HG03175 (cell line): Measurements from ENCODE around the gene S1PR5.

Experiments used
- ATAC-seq: cut with Tn5 transposase; IDR thresholded peaks from one replicate; pipeline ENCODE4 v1.9.1; 2021; ENCODE audit warnings: mild to moderate bottlenecking, moderate library complexity; ENCODE audit not compliant: unreplicated experiment

S1PR5 gene

GRCh38 chr19:10516671-10517286 lies 468 bp downstream of the S1PR5 start:
- no peak for ATAC-seq

DNA sequence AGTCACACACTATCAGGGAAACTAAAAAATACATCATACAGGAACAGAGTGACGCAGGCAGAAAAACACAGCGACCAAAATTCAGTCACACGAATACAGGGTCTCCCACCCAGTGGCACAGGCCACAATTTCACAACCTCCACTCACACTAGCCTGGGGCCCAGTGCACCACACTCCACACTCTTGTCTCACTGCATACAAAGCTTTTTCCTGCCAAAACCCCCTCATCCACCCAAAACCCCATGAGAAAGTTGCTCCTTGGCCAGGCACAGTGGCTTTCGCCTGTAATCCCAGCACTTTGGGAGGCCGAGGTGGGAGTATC lies 1.2 kb downstream of the S1PR5 start:
- no peak for ATAC-seq

GRCh38 chr19:10514211-10515145 lies 2.8 kb downstream of the S1PR5 start:
- ATAC-seq, result no peak

GRCh38 chr19:10513223-10513622 lies 4.0 kb downstream of the S1PR5 start:
- no peak for ATAC-seq

DNA sequence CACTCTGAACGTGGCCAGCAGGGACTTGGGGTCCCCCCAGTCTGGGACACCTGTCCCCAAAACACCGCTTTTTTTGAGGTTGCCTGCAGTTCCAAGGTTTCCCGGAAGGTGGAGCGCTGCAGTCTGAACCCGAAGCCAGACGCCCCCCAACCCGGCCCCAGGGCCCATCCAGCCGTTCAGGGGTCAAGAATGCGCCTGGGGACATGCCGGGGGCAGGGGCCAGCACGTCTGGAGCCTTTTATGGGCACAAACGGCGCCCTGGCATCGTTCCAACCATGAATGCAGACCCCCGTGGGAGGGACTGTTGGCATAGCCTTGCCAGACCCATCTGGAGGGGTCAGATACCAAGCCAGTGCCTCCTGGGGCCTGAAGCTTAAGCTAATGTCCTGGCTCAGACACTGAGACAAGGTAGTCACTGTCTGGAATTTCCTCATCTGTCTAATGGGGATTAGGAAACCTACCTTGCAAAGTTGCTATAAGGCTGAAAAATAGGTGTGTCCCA lies 6.9 kb downstream of the S1PR5 start:
- ATAC-seq, result no peak

GRCh38 chr19:10508707-10509106 lies 8.5 kb downstream of the S1PR5 start:
- ATAC-seq, result no peak

DNA sequence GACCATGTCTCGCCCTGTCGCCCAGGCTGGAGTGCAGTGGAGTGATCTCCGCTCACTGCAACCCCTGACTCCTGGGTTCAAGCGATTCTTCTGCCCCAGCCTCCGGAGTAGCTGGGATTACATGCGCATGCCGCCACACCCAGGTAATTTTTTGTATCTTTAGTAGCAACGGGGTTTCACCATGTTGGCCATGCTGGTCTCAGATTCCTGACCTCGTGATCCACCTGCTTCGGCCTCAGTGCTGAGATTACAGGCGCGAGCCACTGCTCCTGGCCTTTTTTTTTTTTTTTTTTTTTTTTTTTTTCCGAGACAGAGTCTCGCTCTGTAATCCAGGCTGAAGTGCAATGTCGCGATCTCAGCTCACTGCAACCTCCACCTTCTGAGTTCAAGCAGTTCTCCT lies 9.2 kb downstream of the S1PR5 start:
- no peak for ATAC-seq

GRCh38 chr19:10505583-10506229 lies 11.5 kb downstream of the S1PR5 start:
- ATAC-seq, result no peak

DNA sequence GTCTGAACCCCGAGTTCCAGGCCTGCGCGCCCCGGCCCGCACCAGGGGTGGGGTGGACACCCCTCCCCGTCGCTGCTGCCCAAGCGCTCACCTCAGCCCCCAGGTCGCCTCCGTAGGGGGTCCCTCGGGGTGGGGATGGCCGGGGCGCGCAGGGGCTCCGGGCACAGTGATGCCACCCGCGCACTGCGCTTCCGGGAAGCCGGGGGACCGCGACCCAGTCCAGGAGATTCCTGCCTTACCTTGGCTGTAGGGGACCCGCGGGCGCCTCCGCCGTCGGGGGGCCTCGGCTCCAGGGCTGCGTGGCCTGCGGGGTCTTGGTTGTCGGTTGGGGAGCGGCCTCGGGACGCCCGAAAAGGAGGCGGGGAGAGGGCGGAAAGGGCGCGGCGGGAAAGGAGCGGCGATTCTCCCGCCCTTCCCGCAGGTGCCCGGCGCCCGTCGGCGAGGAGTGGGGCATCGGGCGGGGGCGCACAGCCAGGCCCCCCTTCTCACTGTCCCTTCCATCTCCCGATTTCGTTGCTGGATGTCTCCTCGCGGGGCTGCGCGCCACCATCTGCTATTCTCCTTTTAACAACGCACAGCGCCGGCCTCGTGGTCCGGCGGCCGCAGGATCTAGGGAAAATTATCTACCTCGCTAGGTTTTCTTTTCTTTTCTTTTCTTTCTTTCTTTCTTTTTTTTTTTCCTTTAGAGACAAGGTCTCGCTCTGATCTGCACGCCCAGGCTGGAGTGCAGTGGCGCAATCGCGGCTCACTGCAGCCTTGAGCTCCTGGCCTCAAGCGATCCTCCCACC lies 14.1 kb downstream of the S1PR5 start, which contains the start of gene KEAP1:
TSS of gene KEAP1 (minus strand) at position 355 of the 788 bp plus-strand sequence. CDS start 3,323 bp downstream, outside the sequence.
- ATAC-seq, result peak; percentile 7

GRCh38 chr19:10502524-10503001 lies 14.7 kb downstream of the S1PR5 start:
- peak; percentile 82 for ATAC-seq

- ATAC-seq, result peak; percentile 36
Measured at GRCh38 chr19:10501971-10502523, 15.2 kb downstream of the S1PR5 start.

DNA sequence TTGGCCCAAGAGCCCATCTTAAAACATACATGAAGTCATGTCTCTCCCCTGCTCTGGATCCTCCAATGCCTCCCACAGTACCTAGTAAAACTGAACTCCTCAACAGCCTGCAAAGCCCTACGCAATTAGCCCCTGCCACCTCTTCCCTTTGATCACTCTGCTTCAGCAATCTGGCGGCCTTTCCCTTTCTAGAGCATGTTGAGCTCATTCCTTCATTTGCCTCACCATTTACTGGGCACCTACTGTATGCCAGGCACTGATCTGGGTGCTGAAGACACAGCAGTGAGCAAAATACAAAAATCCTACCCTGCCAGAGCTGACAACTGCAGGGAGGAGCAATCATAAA lies 17.0 kb downstream of the S1PR5 start:
- ATAC-seq, result no peak

DNA sequence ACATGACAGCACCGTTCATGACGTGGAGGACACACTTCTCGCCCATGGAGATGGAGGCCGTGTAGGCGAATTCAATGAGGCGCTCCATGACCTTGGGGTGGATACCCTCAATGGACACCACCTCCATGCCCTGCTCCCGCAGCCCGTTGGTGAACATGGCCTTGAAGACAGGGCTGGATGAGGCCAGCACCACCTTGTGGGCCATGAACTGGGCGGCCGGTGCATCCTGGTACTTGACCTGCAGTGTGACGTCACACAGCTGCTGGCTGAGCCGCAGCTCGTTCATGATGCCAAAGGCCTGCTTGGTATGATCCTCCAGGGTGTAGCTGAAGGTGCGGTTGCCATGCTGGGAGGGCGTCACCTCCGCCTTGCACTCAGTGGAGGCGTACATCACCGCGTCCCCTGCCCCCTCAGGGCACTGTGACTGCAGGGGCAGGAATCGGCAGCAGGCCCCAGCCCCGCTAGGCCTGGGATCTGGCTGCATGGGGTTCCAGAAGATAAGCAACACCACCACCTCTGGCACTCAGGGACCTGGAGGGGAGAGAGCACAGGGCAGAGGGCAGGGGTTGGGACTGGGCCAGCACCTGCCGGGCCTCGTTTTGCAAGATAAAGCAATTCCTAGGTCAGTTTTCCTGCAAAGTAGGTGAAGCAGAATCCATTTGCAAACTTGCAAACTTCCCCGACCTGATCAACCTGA lies 17.5 kb downstream of the S1PR5 start:
- no peak for ATAC-seq

- no peak for ATAC-seq
Measured at GRCh38 chr19:10497371-10497770, 19.9 kb downstream of the S1PR5 start.

DNA sequence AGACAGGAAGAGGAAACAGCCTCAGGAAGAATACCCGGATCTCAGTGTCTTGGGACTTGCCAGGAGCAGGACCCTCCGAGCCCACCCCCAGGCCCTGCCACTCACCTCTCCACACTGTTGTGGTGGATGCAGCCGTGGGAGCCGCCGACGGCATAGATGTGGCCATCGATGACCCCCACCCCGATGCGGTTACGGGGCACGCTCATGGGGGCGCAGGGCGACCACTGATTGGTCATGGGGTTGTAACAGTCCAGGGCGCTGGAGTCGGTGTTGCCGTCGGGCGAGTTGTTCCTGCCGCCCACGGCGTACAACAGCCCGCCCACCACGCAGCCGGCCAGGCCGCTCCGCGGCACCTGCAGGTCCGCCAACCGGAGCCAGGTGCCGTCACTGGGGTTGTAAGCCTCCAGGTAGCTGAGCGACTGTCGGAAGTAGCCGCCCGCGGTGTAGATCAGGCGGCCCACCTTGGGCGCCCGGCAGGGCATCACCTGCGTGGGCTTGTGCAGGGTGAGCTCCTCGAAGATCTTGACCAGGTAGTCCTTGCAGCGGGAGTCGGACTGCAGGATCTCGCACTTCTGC lies 25.7 kb downstream of the S1PR5 start:
- ATAC-seq, result no peak

- ATAC-seq, result no peak
Measured at GRCh38 chr19:10486551-10486950, 30.7 kb downstream of the S1PR5 start.

GRCh38 chr19:10478903-10479384 lies 38.3 kb downstream of the S1PR5 start:
- no peak for ATAC-seq

- ATAC-seq, result no peak
Measured at GRCh38 chr19:10478476-10478875, 38.8 kb downstream of the S1PR5 start.

GRCh38 chr19:10474962-10475451 lies 42.2 kb downstream of the S1PR5 start:
- no peak for ATAC-seq
